ENCODE results near the gene WIPF3. TPM values are rescaled to one million over a fixed set of nuclear protein-coding genes. Genes with fewer than 3 reads are reported as not detected.

WIPF3 gene
- total and polyA plus RNA-seq, 7 experiments from 2014 or later, result 0.08 TPM; not detected in 6

Other genes with a start within 250 kb of the WIPF3 start
- not detected for gene PRR15, start 242.7 kb upstream of the WIPF3 start, total RNA-seq
- not detected for gene PRR15, start 242.7 kb upstream of the WIPF3 start, polyA plus RNA-seq
- 1 to 10 TPM; 2.2 to 8.7 (median 2.5) TPM for gene SCRN1, start 183.3 kb downstream of the WIPF3 start, total RNA-seq
- 1 to 10 TPM; 1.6 to 1.8 TPM for gene SCRN1, start 183.3 kb downstream of the WIPF3 start, polyA plus RNA-seq
- gene FKBP14, start 220.2 kb downstream of the WIPF3 start, total RNA-seq, result 1 to 10 TPM; 4.0 to 6.5 (median 5.3) TPM
- 1 to 10 TPM; 1.6 TPM for gene FKBP14, start 220.2 kb downstream of the WIPF3 start, polyA plus RNA-seq
- gene PLEKHA8, start 221.9 kb downstream of the WIPF3 start, total RNA-seq, result 10 to 100 TPM in 2 of 5 experiments, 1 to 10 TPM in 3; 7.3 to 14.1 (median 9.3) TPM
- gene PLEKHA8, start 221.9 kb downstream of the WIPF3 start, polyA plus RNA-seq, result 1 to 10 TPM; 3.3 to 3.5 TPM

Measured in naive thymus-derived CD4-positive, alpha-beta T cell (primary cell).